Measurements from ENCODE around the gene CORO2A.
"Not testable (repeated sequence)": the region's sequence is repeated elsewhere in the genome, so short reads cannot be mapped to it uniquely, and the experiment has no call there.

CORO2A gene

DNA sequence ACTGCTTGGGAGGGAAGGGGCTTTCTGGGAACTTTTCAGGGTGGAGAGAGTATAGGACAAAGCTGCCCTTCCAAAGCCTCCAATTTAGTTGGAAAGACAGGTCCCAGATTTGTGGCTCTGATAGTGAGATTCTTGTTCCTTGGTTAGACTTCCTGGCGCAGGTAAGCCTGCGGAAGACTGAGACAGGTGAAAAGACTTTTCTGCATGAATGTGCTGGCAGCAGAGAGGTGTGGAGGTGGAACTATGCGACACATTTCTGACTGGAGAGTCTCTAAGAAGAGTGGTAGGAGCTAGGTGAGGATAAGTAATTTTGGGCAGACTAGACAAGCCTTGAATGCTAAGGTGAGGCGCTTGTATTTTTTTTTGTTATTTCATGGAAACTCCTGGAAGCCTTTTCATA is 106.0 kb downstream of the CORO2A start:
- no peaks in the 10 kb centered on the region for H3K27me3 ChIP-seq (ENCODE audit: control insufficient read depth, insufficient read depth, low read length)
- no peaks in the 10 kb centered on the region for H3K9me3 ChIP-seq (ENCODE audit: control insufficient read depth, low read depth, low read length)
- H3K4me3 ChIP-seq (ENCODE audit: low read length): no peak overlapping the region
- peaks cover 26% of the 10 kb centered on the region for H3K4me1 ChIP-seq (ENCODE audit: control insufficient read depth, low read depth, low read length)
- peaks cover 15% of the 10 kb centered on the region for H3K36me3 ChIP-seq (ENCODE audit: control insufficient read depth, low read depth, low read length)
- peak overlapping the region; percentile 55 for H3K27ac ChIP-seq (ENCODE audit: low read length)
- peak overlapping the region; percentile 46 for H3K9ac ChIP-seq (ENCODE audit: low read length)

DNA sequence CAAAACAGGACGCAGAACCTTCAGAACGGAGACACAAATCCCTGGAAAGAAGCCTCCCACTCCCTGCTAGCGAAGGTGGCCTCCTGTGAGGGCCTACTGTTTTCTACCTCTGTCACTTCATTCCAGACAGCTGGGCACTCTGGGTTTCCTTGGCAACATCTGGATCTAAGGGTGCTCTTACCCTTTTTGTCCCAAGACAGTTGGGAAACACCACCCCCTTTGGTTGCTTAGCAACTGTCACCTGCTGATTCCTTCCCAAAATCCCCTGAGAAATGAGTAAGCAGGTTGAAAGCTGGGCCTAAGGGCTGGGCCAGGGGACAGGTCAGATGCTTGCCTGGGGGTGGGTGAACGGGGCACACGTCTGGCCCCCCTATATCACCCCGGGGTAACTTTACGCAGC is 106.5 kb downstream of the CORO2A start:
- H3K4me3 ChIP-seq (ENCODE audit: low read length): no peak overlapping the region
- H3K27ac ChIP-seq (ENCODE audit: low read length): peak overlapping the region; percentile 55
- H3K4me1 ChIP-seq (ENCODE audit: control insufficient read depth, low read depth, low read length): peaks cover 22% of the 10 kb centered on the region
- no peaks in the 10 kb centered on the region for H3K27me3 ChIP-seq (ENCODE audit: control insufficient read depth, insufficient read depth, low read length)
- no peaks in the 10 kb centered on the region for H3K9me3 ChIP-seq (ENCODE audit: control insufficient read depth, low read depth, low read length)
- H3K9ac ChIP-seq (ENCODE audit: low read length): peak overlapping the region; percentile 46
- peaks cover 20% of the 10 kb centered on the region for H3K36me3 ChIP-seq (ENCODE audit: control insufficient read depth, low read depth, low read length)

DNA sequence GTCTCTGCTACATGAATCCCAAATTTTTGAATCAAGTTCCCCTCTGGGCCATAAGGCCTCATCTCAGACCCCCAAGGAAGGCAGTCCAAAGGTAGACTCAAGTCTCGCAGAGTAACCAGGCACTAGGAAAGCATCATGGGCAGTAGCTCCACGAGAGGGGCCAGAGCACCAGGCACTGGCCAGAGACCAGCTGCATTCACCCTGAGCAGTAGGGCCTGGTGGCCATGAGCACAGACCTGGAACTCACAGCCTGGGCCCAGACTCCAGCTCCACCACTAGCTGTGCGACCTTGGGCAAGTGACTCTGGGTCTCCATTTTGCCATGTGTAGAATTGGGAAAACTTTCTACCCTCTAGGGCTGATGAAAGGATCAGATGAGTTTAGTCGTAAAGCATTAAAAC is 107.4 kb downstream of the CORO2A start:
- H3K36me3 ChIP-seq (ENCODE audit: control insufficient read depth, low read depth, low read length): peaks cover 21% of the 10 kb centered on the region
- H3K9ac ChIP-seq (ENCODE audit: low read length): no peak overlapping the region
- no peak overlapping the region for H3K4me3 ChIP-seq (ENCODE audit: low read length)
- no peak overlapping the region for H3K27ac ChIP-seq (ENCODE audit: low read length)
- H3K4me1 ChIP-seq (ENCODE audit: control insufficient read depth, low read depth, low read length): peaks cover 18% of the 10 kb centered on the region
- H3K27me3 ChIP-seq (ENCODE audit: control insufficient read depth, insufficient read depth, low read length): no peaks in the 10 kb centered on the region
- no peaks in the 10 kb centered on the region for H3K9me3 ChIP-seq (ENCODE audit: control insufficient read depth, low read depth, low read length)

DNA sequence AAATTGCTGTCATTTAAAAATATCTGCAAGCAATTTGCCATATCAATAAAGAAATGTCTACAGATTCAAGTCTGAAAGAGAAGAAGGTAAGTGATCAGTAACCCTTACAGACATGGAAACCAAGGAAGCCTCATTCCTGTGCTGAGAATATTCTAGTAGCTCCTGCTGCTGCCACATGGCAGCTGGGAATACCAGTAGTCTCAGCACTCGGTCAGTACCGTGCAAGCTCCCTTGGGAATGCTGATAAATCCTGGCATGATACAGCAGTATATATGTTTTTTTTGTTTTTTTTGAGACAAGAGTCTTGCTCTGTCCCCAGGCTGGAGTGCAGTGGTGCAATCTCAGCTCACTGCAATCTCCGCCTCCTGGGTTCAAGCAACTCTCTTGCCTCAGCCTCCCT is 108.0 kb downstream of the CORO2A start:
- peaks cover 21% of the 10 kb centered on the region for H3K36me3 ChIP-seq (ENCODE audit: control insufficient read depth, low read depth, low read length)
- no peaks in the 10 kb centered on the region for H3K9me3 ChIP-seq (ENCODE audit: control insufficient read depth, low read depth, low read length)

DNA sequence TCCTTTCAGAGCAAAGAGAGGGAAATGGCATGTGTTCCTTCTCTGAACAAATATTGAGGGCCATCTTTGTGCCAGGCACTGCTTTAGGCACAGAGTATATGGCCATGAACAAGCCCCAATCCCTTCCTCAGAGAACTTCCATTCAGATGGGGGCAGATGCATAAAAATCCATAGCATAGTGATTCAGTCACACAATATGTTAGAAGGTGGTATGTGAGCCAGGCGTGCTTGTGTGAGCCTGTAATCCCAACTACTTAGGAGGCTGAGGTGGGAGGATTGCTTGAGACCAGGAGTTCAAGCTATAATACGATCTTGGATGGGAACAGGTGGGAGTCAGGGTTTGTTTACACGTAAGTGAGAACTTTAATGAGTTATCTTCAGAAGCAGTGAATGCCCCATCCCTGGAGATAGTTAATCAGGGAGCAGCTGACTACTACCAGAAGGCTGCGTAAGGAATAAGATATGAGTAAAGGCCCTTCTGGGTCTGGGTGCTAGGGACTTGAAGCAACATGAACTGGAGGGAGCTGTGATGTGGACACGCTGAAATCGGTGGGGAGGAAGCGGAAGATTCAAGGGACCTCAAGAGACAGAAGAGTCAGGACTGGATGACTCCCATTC is 108.8 kb downstream of the CORO2A start:
- Histone ChIP-seq H3K27me3 (ENCODE audit: control insufficient read depth, insufficient read depth, low read length) (no peaks in the 10 kb centered on the region), H3K36me3 (ENCODE audit: control insufficient read depth, low read depth, low read length) (peaks cover 21% of the 10 kb centered on the region), H3K4me3 (ENCODE audit: low read length) (no peak overlapping the region), H3K27ac (ENCODE audit: low read length) (no peak overlapping the region), H3K9me3 (ENCODE audit: control insufficient read depth, low read depth, low read length) (no peaks in the 10 kb centered on the region), H3K9ac (ENCODE audit: low read length) (no peak overlapping the region), H3K4me1 (ENCODE audit: control insufficient read depth, low read depth, low read length) (peaks cover 11% of the 10 kb centered on the region)

More for the DNA sequence above, 108.0 kb downstream of the CORO2A start:
- no peak overlapping the region for H3K4me3 ChIP-seq (ENCODE audit: low read length)
- H3K27ac ChIP-seq (ENCODE audit: low read length): no peak overlapping the region
- no peaks in the 10 kb centered on the region for H3K27me3 ChIP-seq (ENCODE audit: control insufficient read depth, insufficient read depth, low read length)
- no peak overlapping the region for H3K9ac ChIP-seq (ENCODE audit: low read length)
- H3K4me1 ChIP-seq (ENCODE audit: control insufficient read depth, low read depth, low read length): peaks cover 12% of the 10 kb centered on the region

DNA sequence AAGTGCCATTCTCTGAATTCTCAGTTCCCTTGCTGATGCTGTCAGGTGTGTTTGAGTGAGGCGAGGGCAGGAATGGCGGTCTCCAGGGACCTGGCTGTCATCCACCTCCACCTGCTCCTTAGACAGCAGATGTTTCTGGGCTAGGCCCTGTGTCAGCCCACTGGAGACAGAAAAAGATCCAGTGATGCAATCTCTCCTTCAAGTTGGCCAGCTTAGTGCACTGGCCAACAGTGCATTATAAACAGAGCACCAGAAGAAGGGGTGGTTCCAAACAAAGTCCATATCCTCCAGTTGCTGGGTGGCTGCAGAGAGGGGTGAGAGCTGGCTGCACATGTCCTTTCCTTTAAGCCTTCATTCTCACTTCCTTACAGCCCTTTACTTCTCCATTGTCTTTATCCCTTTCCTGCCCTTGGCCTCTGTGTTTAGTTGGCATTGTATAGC is 109.4 kb downstream of the CORO2A start:
- Histone ChIP-seq H3K27me3 (ENCODE audit: control insufficient read depth, insufficient read depth, low read length) (no peaks in the 10 kb centered on the region), H3K36me3 (ENCODE audit: control insufficient read depth, low read depth, low read length) (peaks cover 21% of the 10 kb centered on the region), H3K9me3 (ENCODE audit: control insufficient read depth, low read depth, low read length) (no peaks in the 10 kb centered on the region), H3K27ac (ENCODE audit: low read length) (no peak overlapping the region), H3K9ac (ENCODE audit: low read length) (no peak overlapping the region), H3K4me1 (ENCODE audit: control insufficient read depth, low read depth, low read length) (peaks cover 11% of the 10 kb centered on the region), H3K4me3 (ENCODE audit: low read length) (no peak overlapping the region)

DNA sequence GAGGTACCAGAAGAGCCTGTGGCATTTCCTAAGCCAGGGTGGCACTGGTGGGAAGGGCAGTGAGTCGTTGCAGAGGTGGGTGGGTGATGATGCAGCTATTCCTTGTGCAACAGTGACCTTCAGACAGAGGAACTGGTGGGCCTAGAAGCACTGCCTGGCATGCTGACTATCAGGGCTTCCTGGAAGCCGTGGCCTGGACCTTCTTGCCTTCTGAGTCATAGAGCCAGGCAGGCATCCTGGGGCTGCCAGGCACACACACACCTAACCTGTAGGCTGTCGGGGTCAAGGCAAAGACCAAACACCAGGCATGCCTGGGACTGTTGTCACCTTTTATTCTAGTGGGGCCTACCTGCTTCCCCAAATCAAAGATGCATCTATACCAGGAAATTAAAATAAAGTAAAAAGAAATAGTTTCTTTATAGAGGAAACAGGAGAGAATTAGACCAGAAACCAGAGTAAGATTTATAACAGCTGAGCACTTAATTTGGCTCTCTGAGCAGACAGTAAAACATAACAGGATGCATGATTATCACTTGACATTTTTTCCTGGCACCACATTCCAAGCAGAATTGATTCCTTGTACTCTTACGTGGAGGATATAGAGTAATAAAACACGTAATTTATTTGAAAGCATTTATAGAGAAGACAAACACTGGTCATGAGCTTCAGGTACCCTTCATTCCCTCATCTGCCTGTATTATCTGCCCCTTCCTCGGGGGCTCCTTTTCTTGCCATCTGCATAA is 110.8 kb downstream of the CORO2A start:
- Histone ChIP-seq H3K9me3 (ENCODE audit: control insufficient read depth, low read depth, low read length) (no peaks in the 10 kb centered on the region), H3K4me1 (ENCODE audit: control insufficient read depth, low read depth, low read length) (peaks cover 11% of the 10 kb centered on the region), H3K27me3 (ENCODE audit: control insufficient read depth, insufficient read depth, low read length) (no peaks in the 10 kb centered on the region), H3K36me3 (ENCODE audit: control insufficient read depth, low read depth, low read length) (peaks cover 21% of the 10 kb centered on the region), H3K27ac (ENCODE audit: low read length) (no peak overlapping the region), H3K9ac (ENCODE audit: low read length) (no peak overlapping the region), H3K4me3 (ENCODE audit: low read length) (no peak overlapping the region)

DNA sequence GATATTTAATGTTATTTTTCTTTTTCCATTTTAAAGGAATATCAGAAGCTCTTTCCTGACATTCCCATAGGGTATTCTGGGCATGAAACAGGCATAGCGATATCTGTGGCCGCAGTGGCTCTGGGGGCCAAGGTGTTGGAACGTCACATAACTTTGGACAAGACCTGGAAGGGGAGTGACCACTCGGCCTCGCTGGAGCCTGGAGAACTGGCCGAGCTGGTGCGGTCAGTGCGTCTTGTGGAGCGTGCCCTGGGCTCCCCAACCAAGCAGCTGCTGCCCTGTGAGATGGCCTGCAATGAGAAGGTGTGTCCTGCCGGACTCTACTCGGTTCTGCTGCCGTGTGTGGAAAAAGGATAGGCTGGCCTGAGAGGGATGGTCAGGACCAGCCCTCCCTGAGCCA is 111.7 kb downstream of the CORO2A start:
- no peak overlapping the region for H3K4me3 ChIP-seq (ENCODE audit: low read length)
- no peak overlapping the region for H3K9ac ChIP-seq (ENCODE audit: low read length)
- no peak overlapping the region for H3K27ac ChIP-seq (ENCODE audit: low read length)
- H3K27me3 ChIP-seq (ENCODE audit: control insufficient read depth, insufficient read depth, low read length): no peaks in the 10 kb centered on the region
- H3K36me3 ChIP-seq (ENCODE audit: control insufficient read depth, low read depth, low read length): peaks cover 21% of the 10 kb centered on the region
- peaks cover 6% of the 10 kb centered on the region for H3K4me1 ChIP-seq (ENCODE audit: control insufficient read depth, low read depth, low read length)
- no peaks in the 10 kb centered on the region for H3K9me3 ChIP-seq (ENCODE audit: control insufficient read depth, low read depth, low read length)

DNA sequence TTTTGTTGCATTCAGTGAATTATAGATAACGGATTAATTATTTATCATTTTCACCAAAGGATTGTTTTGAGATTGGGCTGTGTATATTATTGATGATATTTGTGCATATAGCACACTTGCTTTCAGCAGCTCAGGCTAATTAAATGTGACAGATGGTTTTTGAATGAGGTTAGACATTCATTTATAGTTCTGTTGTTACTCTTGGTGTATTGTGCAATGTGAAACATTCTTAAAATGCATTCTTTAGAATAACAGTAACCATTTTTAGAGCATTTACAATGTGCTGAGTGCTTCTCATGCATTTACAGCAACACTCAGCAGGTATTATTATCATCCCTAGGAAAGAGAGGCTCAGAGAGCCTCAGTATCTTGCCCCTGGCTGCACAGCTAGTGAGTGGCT is 112.1 kb downstream of the CORO2A start:
- Histone ChIP-seq H3K4me1 (ENCODE audit: control insufficient read depth, low read depth, low read length) (peaks cover 6% of the 10 kb centered on the region), H3K27me3 (ENCODE audit: control insufficient read depth, insufficient read depth, low read length) (no peaks in the 10 kb centered on the region), H3K36me3 (ENCODE audit: control insufficient read depth, low read depth, low read length) (peaks cover 21% of the 10 kb centered on the region), H3K9me3 (ENCODE audit: control insufficient read depth, low read depth, low read length) (no peaks in the 10 kb centered on the region), H3K4me3 (ENCODE audit: low read length) (no peak overlapping the region), H3K9ac (ENCODE audit: low read length) (no peak overlapping the region), H3K27ac (ENCODE audit: low read length) (no peak overlapping the region)

DNA sequence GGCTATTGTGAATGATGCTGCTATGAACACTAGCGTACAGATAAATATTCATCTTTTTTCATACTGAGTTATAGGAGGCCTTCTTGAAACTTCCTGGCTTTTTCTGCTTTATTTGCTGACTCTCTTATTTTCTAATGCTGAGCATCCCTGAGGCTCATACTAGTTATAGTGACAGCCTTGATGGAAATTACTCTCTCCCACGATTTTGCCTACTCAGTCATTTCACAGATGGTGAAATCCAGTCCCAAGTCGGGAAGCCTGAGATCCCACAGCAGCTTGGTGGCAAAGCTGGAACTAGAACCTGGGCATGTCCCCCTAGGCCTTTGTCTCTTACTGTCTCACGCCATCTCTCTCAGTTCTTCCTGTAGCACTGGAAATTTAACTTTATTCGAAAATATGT is 113.5 kb downstream of the CORO2A start:
- H3K36me3 ChIP-seq (ENCODE audit: control insufficient read depth, low read depth, low read length): peaks cover 21% of the 10 kb centered on the region
- no peak overlapping the region for H3K4me3 ChIP-seq (ENCODE audit: low read length)
- no peaks in the 10 kb centered on the region for H3K27me3 ChIP-seq (ENCODE audit: control insufficient read depth, insufficient read depth, low read length)
- H3K9me3 ChIP-seq (ENCODE audit: control insufficient read depth, low read depth, low read length): no peaks in the 10 kb centered on the region
- H3K9ac ChIP-seq (ENCODE audit: low read length): no peak overlapping the region
- H3K27ac ChIP-seq (ENCODE audit: low read length): no peak overlapping the region
- H3K4me1 ChIP-seq (ENCODE audit: control insufficient read depth, low read depth, low read length): peaks cover 6% of the 10 kb centered on the region

DNA sequence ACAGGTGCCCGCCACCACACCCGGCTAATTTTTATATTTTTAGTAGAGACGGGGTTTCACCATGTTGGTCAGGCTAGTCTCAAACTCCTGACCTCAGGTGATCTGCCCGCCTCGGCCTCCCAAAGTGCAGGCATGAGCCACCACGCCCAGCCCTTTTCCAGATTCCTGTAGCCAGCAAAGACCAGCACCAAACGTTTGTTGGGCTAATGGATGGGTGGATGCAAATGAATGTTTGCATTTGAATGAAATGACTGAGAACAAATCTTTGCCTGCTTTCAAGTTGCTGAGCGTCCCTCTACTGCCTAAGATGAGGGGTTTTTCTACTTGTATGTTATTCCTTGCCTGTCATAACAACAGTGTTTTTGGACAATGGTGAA is 115.9 kb downstream of the CORO2A start:
- not testable (repeated sequence) for H3K9me3 ChIP-seq (ENCODE audit: control insufficient read depth, low read depth, low read length); H3K9ac ChIP-seq (ENCODE audit: low read length); H3K27me3 ChIP-seq (ENCODE audit: control insufficient read depth, insufficient read depth, low read length); H3K4me3 ChIP-seq (ENCODE audit: low read length); H3K4me1 ChIP-seq (ENCODE audit: control insufficient read depth, low read depth, low read length); H3K36me3 ChIP-seq (ENCODE audit: control insufficient read depth, low read depth, low read length); H3K27ac ChIP-seq (ENCODE audit: low read length)

DNA sequence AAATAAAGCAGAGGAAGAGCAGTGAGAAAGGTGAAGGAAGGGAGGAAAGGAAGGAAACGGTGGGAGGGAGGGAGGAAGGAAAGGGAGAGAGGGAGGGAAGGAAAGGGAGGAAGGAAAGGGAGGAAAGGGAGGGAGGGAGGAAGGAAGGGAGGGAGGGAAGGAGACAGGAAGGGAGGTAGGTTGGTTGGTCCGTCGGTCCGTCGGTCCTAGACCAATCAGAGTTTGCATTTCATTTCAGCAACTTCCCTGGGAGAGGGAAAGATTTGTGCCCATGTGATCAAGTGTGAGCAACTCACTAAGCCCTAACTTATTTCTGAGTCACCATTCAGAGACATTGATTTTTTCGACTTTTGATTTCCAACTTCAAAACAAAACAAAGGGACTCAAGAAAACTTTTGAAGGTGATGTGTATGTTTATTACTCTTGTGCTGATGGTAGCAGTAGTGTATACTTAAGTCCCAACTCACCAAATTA is 117.1 kb downstream of the CORO2A start:
- Histone ChIP-seq H3K27me3 (ENCODE audit: control insufficient read depth, insufficient read depth, low read length) (no peaks in the 10 kb centered on the region), H3K36me3 (ENCODE audit: control insufficient read depth, low read depth, low read length) (no peaks in the 10 kb centered on the region), H3K9ac (ENCODE audit: low read length) (no peak overlapping the region), H3K9me3 (ENCODE audit: control insufficient read depth, low read depth, low read length) (no peaks in the 10 kb centered on the region), H3K4me3 (ENCODE audit: low read length) (no peak overlapping the region), H3K27ac (ENCODE audit: low read length) (no peak overlapping the region), H3K4me1 (ENCODE audit: control insufficient read depth, low read depth, low read length) (peaks cover 6% of the 10 kb centered on the region)

Measured in iPS-18a (cell line).